Hematopoietic multipotent progenitor cell treated with erythropoietin and hydrocortisone succinate and interleukin-3 and kit ligand, for 6 days (in vitro differentiated cells): ENCODE measurements around the gene SV2C.
A peak's percentile ranks its signal among the peaks of the same experiment; 100 is the strongest.
"Not testable (repeated sequence)": the region's sequence is repeated elsewhere in the genome, so short reads cannot be mapped to it uniquely, and the experiment has no call there.

ENCODE experiments used
- DNase-seq: peaks from one replicate; pipeline ENCODE4 v3.0.0-alpha.2; 2015

SV2C gene, protein sequence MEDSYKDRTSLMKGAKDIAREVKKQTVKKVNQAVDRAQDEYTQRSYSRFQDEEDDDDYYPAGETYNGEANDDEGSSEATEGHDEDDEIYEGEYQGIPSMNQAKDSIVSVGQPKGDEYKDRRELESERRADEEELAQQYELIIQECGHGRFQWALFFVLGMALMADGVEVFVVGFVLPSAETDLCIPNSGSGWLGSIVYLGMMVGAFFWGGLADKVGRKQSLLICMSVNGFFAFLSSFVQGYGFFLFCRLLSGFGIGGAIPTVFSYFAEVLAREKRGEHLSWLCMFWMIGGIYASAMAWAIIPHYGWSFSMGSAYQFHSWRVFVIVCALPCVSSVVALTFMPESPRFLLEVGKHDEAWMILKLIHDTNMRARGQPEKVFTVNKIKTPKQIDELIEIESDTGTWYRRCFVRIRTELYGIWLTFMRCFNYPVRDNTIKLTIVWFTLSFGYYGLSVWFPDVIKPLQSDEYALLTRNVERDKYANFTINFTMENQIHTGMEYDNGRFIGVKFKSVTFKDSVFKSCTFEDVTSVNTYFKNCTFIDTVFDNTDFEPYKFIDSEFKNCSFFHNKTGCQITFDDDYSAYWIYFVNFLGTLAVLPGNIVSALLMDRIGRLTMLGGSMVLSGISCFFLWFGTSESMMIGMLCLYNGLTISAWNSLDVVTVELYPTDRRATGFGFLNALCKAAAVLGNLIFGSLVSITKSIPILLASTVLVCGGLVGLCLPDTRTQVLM

DNA sequence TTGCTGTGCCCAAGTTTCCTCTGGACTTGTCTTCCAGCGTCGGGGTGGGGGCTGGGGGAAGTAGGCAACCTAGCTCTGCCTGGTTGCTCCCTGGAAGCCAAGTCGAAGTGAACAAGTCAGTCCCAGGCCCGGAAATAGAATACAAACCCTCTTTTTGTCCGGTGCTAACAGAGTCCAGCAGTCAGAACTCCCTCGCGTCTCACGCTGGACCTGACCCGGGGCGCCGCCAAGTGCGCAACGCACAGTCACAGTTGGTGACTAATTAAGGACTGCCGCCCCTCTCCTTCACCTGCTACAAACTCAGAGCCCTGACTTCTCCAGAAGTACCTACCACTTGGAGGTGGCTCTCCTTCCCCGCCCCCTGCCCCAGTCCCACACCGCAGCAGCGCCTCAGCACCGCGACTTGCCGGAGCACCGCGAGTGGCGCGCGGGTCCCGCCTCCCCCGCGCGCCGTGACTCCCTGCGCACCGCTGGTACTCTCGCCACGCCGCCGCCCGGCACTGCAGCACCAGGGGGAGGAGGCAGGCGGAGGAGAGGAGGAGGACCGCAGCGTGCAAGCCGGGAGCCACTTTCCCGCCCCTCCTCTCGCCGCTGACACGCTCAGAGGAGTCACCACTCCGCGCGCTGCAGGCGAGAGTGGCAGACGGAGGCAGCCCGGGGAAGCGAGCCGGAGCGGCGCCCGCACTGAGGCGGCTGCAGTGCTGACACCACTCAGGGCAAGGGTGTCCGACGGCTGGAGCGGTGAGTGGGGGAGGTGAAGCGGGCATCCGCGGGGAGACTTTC, at the start of gene SV2C:
TSS of gene SV2C (plus strand) at position 612 of the 783 bp plus-strand sequence. CDS start 48,368 bp downstream, outside the sequence.
- DNase-seq, result peak; percentile 22

DNA sequence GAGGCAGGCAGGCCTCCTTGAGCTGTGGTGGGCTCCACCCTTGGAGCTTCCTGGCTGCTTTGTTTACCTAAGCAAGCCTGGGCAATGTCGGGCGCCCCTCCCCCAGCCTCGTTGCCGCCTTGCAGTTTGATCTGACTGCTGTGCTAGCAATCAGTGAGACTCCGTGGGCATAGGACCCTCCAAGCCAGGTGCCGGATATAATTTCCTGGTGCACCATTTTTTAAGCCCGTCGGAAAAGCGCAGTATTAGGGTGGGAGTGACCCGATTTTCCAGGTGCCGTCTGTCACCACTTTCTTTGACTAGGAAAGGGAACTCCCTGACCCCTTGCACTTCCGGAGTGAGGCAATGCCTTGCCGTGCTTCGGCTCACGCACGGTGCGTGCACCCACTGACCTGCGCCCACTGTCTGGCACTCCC, 45.4 kb upstream of the SV2C start:
- not testable (repeated sequence) for DNase-seq

DNA sequence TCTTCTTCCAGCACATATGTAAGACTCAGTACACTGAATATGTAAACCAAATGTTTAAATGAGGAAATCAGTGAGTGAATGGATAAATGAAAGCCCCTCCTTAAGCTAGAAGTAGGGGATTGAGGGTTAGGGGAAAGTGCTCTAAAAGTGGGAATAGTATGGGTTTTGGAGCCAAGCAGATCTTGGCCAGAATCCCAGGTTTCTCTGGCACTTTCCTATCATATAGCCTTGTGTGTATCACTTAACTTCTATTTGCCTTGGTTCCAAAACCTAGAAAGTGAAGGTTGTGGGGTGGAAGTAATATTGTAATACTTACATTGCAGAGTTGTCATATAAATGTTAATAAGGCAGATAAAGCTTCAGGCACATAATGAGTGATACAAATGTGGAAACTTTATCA, 45.0 kb upstream of the SV2C start:
- no peak for DNase-seq

DNA sequence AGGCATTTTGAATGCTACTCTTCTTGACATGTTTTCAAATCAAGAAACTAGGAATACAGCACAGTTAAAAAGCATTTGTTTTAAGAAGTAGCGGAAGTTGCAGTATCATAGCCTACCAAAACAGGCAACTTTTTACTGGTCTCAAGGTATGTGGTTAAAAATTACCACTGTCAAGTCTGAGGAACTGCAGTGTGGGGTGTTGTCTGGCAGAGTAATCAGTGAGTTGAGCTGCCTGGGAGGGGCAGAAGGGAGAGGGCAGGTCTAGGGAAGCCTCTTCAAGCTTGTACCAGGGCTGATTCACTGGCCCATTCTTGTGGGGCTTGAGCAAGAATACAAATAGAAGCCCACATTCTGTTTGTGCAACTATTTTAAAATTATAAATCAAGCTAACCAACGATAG, 42.4 kb upstream of the SV2C start:
- no peak for DNase-seq

DNA sequence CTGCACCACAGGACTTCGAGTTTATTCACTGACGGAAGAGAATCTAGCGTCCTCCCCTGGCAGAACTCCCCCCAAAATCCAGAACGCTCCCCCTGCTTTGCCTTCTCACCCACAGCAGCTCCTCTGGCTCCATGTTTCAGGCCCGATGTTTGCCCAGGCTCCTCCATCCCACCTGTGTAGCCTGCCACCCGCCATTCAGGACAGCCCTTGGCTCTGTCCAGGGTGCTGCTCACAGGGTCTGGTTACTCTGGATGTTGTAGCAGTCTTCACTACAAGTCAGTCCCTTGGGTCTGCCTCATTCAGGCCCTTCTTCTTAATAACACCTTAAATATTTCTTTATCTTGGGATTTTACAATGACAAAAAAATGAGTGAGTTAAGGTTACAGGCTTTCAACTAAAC, 41.3 kb upstream of the SV2C start:
- DNase-seq, result peak; percentile 15

DNA sequence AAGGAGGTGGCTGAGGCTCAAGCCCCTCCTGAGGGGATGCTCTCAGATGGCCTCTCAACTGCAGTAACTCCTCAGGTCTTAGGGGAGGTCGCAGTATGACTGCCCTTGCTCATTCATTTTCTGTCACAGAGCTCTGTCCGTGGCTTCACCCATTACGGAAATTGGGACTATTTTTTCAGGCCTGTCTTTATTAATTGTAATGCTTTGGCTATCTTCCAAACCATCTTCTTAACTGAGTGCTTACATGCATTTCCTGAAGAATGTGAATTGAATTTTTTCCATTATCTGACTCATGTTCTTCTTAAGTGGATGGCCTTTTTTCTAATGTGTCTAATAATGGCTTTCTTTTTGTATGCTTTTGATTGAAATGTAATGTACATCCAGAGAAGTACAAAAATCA, 36.4 kb upstream of the SV2C start:
- no peak for DNase-seq

DNA sequence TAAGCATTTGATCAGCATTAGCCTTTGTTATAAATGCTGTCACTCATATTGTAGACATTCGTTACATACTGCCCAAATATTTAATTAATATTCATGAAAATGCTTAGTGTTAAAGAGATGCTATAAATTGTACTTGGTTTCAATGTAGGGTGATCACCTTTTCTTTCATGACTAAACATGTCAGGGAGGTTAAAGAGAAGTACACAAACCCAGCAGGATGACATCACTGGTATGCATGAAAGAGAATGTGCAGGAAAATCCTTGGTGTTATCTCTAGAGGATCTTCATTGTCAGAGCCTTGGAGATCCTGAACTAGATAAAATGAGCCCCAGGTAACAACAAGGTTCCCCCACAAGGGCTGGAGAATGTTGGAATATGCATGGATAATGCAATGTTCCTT, 33.0 kb upstream of the SV2C start:
- no peak for DNase-seq

DNA sequence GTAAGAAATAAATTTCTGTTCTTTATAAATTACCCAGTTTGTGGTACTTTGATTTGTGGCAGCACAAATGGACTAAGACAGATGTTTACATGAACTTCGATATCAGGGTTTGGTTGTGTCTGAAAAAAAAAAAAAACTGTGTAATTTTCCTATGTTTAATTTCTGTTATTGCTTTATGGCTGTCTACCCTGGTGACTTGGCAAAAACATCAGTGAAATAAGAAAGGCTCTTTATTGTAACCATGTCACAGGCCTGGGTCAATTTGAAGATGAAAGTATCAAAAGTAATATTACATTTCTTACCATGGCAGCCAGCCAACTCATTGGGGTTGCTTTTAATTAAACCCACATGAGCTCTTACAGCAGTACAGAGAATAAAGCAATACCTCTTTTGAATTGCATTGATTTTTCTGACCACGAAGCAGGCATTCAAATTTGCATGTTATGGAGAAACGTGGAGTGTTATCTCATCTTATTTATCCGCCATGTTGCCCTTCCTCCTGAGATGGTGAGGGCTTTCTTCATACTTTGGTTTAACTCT, 20.6 kb upstream of the SV2C start:
- no peak for DNase-seq

DNA sequence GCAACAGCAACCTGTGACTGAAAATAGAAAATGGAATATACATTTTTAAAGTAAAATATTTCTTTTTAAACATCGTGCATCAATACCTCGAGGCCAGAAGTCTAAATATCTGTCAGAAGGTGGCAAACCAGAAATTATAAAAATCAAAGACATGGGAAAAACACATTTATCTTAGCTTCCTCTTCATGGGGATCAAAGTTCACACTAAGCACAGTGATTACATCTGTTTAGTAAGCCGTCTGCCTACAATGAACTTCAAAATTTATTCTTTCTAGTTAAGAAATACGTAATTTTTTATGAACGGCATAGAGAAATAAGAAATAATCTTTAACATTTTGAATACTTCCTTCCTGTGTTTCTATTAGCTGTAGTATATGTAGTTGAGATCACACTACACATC, 17.9 kb upstream of the SV2C start:
- no peak for DNase-seq

DNA sequence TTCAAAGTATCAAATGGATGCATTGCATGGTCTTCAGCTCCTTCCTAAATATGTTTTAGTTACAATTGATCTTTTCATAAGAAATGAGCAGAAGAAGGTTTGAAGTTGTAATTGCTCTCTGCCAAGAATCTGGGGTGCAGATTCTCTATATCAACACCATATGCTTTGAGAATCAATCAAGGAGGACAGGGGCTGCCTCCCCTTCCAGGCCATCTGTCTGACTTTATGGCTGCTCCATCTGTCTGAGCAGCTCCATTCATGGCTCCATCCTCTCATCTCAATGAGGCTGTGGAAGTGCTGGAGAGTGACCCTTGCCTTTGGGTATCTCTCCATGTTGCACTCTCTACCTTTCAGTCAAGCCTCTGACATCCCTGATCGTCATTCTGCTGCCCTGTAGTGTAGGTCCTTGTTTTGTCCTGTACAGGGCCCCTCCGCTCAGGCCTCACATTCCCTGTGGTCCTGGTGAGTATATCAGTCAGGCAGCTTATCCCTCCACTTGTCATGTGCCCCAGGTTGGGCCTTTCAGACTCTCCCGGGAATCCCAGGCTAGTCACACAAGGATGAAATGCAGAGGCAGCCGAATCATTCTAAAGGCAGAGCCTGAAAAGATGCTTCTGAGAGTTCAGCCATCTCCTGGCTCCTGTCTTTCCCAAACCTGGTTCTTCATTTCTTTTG, 14.0 kb upstream of the SV2C start:
- DNase-seq, result no peak

DNA sequence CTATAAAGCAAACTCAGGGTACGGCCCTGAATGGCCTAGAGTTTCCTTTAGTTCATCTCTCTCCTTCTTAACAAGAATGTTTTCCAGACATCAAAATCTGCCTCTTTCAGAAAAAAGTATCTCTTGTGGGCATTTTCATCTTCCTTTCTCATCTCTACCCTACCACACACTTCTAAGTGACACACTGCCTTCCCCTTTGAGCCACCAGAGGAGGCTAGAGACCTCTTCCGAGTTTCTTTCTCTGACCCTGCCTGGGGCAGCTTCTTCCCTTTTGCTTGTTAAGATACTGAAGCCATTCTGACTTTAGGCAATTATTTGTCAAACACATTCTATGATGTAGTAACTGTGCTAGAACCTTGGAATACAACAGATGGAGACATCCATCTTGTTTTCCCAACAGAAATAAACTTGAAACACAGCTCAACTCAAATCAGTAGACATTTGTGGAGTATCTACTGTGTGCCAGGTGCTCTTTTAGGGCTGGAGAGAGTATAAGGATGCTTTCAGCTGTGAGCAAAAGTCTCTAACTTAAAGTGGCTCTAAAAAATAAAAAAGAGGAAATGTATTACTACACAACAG, 8.6 kb upstream of the SV2C start:
- peak; percentile 54 for DNase-seq

DNA sequence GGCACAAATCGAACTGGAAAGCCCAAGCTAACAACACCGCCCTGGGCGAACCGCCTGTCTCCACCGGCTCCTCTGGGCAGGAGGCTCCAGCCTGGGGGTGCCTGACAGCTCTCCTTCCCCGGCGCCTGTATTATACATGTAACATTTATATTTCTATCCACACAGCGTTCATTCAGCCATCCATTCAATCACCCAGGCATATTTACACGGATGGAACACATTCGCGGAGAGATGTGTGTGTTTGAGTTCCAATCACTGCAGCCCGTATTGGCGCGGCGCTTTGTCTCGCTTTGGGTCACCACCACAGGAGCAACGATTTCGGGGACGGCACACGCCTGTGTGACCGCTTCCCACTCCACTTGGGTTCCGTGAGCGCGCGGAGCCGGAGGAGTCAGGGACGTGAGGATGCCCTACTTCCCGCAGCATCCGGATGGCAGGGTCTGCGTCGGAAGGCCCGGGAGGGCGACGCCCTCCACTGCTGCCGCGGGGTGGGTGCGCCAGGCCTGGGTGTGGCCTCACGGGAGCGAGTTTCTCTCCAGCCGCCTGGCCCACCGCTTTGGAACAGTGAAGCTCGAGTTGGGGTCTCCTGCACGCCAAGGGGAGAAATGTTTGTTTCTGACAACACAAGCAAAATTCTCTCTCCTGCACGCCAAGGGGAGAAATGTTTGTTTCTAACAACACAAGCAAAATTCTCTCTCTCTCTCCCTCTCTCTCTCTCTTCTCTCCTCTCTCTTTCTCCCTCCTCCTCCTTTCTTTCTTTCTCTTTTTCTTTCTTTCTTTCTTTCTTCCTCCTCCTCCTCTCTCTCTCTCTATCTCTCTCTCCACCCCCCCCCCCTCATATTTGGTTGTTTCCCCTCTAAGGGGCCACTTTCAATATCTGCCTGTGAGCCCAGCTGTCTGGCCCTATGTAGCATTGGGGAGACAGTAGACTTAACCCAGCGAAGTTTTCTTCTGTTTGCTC, 1.1 kb upstream of the SV2C start:
- no peak for DNase-seq

DNA sequence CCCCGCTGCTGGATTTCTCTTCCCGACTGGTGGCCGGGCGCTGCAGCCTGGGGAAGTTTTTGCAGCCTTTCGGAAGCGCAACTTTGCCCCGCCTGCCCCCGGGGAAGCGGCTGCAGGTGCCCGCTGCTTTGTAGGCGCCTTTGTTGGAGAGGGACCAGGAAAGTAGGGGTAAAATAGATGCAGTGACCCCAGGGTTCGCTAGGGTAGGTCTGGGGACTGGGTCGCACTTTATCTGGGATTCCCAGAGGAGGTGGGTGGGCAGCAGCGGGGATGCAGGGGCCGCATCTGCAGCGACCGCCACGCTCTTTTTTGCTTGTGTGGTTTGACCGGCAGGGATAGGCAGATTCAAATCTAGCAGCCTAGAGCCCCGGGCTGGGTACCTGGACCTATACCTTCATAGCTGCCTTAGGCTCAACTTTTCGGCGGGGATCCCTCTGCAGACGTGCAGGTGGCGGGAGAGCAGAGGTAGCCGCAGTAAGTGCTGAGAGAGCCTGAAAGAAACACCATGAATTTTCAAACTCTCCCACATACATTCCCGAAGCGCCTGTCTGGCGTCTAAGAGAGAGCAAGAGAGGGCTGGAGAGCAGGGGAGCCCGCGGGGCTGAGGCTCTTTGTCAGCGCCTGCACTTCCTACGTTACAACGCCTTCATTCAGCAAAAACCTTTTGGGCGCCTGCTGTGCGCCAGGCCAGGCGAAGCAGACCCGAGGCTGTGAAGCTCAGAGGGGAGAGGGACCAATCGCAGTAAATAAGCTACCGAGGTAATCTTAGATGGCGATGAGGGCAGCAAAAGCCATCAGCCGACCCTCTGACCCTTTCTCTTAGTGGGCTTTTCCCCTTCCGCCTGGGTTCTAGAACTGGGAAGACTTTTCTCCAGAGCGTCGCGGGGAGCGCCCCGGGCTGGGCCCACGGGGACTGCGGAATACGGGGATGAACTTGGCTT, 642 bp downstream of the SV2C start:
- DNase-seq, result peak; percentile 10

DNA sequence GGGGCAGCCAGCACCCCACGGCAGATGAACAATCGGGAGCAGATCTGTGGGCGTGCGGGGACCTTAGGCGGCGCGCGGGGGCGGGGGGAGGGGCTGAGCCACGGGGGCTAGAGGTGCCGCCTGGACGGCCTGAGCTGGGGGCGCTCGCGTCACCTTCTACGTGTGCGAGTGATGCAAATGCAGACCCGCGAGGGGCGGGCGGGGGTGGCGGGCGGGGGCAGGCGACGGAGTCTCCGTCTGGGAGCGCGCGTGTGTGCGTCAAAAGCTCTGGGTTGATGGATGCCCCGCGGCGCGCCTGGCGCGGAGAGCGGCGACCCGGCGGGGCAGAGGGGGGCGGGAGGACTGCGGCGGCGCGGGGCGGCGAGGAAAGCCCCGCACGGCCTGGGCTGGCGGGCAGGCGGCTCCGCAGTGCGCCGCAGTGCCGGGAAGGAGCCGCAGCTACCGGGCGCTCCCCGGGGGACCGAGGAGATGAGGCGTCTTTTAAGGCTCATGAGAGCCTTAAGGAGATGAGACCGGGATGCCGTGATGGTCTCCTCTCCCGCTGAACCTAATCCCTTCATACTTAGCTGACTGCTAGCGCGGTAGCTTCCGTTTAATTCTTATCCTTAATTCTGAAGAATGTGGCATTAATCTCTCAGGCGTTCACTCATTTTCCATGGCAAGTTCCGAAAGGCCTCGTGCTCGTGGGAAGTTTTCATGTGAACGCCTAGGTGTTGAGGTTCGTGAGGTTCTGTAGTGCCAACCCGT, 1.5 kb downstream of the SV2C start:
- DNase-seq, result no peak

DNA sequence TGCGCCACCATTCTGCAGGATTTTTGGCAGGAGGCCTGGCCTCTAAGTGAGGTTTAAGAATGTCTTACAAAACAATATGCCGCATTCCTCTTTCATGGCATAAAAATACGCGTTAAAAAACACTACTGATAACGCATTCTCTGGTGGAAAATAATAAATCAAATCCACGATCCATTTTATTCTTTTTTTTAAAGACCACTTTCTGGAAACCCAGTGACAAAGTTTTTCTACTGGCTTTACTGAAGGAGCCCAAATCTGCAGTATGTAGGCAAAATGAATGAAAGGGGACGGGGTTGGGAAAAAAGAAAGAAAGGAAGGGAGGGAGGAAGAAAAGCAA, 2.0 kb downstream of the SV2C start:
- no peak for DNase-seq

DNA sequence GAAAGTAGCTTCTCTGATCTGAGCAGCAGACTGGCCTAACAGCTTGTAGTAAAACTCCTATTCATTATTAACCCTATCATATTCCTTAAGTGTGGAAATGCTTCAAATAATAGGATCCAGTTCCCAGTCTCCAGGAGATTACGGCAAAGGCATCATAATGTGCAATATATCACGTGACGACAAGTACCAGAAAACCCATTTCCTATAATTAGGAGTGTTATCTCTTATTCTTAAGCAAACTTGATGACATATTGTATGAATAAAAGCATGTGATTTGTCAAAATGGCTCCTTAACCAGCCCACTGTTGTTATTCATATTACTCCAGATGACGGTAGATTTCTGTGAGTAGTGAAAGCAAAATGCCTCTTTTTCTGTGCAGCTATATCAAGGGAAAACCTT, 2.9 kb downstream of the SV2C start:
- no peak for DNase-seq

DNA sequence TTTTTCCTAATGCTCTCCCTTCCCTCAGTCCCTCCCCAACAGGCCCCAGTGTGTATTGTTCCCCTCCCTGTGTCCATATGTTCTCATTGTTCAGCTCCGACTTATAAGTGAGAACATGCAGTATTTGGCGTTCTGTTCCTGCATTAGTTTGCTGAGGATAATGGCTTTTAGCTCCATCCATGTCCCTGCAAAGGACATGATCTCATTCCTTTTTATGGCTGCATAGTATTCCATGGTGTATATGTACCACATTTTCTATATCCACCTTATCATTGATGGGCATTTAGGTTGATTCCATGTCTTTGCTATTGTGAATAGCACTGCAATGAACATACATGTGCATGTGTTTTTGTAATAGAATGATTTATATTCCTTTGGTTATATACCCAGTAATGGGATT, 6.0 kb downstream of the SV2C start:
- DNase-seq, result not testable (repeated sequence)

DNA sequence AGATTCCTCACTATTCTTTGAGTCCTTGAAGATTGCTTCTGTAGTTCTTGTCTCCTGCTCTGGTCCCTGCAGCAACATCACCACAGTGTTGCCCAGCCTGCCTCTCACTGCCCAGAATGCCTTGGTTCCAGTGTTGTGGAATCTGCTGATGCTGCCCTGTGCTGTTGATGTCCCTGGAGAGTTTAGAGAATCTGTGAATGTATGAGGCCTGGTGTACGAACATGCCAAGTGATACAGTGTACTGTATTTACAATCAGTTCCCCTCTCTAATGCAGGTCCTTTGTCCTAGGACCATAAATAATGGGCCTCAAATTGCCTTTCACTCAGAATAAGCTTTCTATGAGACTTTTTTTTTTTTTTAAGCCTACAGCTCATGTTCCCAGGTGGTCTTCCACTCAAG, 8.2 kb downstream of the SV2C start:
- no peak for DNase-seq

DNA sequence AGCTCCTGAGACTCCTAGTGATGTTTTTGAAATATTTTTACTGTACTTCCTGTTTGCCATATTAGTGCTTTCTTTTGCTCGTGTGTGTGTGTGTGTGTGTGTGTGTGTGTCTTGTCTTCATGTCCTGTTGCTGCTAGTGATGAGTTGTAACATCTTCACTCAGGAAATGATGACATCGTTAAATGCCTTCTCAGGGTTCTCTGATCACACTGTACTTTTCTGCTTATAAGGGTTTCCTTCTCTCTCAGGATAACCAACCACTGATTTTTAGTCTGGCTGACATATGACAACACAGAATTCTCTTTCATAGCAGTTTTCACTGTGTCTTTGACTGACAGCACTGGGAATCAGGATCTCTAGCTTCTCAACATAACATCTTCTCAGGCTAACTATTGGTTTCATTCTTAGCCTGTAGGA, 16.1 kb downstream of the SV2C start:
- DNase-seq, result no peak
